ENCODE data around the gene TFAP2A.

- TF ChIP-seq CTCF (IDR thresholded peaks at IDR 0.05) = no peak
- no peak for TF ChIP-seq POLR2A (IDR thresholded peaks at IDR 0.05)
Observed at GRCh38 chr6:10431423-10432164, 16.7 kb upstream of the TFAP2A start.

All from thyroid gland (tissue), 4 donors.